ENCODE measurements around the gene TLK2. TPM values are rescaled to one million over a fixed set of nuclear protein-coding genes. Genes with fewer than 3 reads are reported as not detected.
"Not testable (repeated sequence)": the region's sequence is repeated elsewhere in the genome, so short reads cannot be mapped to it uniquely, and the experiment has no call there.

TLK2 gene
- total RNA-seq, 1 experiment from 2014 or later = 56.1 TPM

DNA sequence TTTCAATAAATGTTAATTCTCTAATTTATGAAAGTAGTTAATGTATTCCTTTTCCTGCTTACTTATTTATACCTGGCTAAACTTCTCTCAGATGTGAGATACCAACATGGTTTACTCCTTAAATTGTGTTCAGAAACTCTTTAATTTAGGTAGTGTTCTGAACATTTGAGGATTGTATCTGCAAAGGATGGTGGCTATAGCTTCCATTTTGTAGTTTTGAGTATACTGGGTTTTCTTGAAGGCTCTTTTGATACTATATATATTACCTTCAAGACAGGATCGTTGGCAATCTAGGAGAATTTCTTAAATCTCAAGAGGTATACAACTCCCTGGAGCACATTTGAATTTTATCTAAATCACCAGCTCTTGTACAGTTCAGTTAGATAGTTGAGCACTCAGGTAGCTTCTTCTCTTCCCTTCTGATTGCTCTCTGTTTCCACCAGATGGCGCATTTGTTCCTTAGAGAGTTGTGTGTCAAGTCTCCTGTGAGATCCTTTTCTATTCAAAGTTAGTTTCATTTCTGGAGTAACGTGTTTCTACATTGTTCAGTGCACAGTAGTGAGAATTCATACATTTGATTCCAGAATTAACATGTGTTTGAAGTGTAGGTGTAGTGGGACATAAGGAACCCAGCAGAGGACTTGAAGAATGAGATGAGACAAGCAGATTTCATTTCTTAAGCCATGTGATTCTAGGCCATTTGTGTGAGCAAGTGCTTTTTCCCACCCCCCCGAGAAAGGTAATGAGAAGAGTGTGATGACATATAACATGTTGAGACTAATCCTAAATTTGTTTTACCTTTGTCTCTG, 74.4 kb downstream of the TLK2 start:
- Mint-ChIP-seq H3K36me3 (ENCODE audit: insufficient read depth, unreplicated experiment) (peaks cover 36% of the 10 kb centered on the region), H3K4me3 (ENCODE audit: unreplicated experiment) (peak overlapping the region; percentile 80), H3K27ac (ENCODE audit: low read depth, unreplicated experiment) (peak overlapping the region; percentile 94)
- H3K9me3 Mint-ChIP-seq (ENCODE audit: unreplicated experiment); H3K27me3 Mint-ChIP-seq (ENCODE audit: insufficient read depth, unreplicated experiment); BruUV-seq (replicated peaks); H3K4me1 Mint-ChIP-seq (ENCODE audit: insufficient read depth, unreplicated experiment): not testable (repeated sequence)
- TF ChIP-seq, protein P1, sequence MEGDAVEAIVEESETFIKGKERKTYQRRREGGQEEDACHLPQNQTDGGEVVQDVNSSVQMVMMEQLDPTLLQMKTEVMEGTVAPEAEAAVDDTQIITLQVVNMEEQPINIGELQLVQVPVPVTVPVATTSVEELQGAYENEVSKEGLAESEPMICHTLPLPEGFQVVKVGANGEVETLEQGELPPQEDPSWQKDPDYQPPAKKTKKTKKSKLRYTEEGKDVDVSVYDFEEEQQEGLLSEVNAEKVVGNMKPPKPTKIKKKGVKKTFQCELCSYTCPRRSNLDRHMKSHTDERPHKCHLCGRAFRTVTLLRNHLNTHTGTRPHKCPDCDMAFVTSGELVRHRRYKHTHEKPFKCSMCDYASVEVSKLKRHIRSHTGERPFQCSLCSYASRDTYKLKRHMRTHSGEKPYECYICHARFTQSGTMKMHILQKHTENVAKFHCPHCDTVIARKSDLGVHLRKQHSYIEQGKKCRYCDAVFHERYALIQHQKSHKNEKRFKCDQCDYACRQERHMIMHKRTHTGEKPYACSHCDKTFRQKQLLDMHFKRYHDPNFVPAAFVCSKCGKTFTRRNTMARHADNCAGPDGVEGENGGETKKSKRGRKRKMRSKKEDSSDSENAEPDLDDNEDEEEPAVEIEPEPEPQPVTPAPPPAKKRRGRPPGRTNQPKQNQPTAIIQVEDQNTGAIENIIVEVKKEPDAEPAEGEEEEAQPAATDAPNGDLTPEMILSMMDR (IDR thresholded peaks at IDR 0.05; ENCODE audit: unreplicated experiment) = peak; percentile 41
- DNase-seq (ENCODE audit: unreplicated experiment) = peak; percentile 69
- POLR2A ChIA-PET = interaction anchor here (0.8 to 0.9 kb wide), 2 partner anchors 39 to 119 kb away, joined by 3 to 4 read pairs; no protein-coding TSS in a partner anchor
- intact Hi-C loops (cut with micrococcal nuclease) = loop anchor here (1.0 to 5.0 kb wide), 3 partner anchors 115 to 854 kb away; partner anchors contain the start of gene TANC2
- CTCF ChIA-PET = interaction anchor here (0.6 to 1.0 kb wide), 5 partner anchors 26 to 1169 kb away, joined by 3 to 5 read pairs (median 3); no protein-coding TSS in a partner anchor

DNA sequence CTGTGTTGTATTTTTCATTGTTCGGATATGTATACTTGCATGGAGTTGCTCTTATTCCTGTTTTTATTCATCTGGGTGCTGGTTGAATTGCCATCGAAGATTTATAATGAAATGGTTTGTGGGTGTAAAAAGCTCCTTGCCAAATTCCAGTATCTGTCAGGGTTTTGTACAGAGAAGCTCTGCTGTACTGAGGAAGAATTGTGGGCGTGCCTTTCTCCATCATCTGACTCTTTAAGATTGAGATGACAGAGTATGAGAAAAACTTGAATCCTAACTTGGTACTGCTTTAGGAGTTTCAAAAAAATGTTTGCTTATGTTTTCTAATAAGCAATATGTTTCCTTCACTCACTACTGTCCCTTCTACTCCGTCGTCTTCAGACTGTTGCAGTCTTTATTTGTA, 78.9 kb downstream of the TLK2 start:
- POLR2A ChIA-PET = interaction anchor here (1.6 kb wide), 1 partner anchor 13 kb away, joined by 5 read pairs; no protein-coding TSS in a partner anchor
- intact Hi-C loops (cut with micrococcal nuclease); H3K4me3 Mint-ChIP-seq (ENCODE audit: unreplicated experiment); H3K9me3 Mint-ChIP-seq (ENCODE audit: unreplicated experiment); H3K27me3 Mint-ChIP-seq (ENCODE audit: insufficient read depth, unreplicated experiment); DNase-seq (ENCODE audit: unreplicated experiment); H3K4me1 Mint-ChIP-seq (ENCODE audit: insufficient read depth, unreplicated experiment); H3K27ac Mint-ChIP-seq (ENCODE audit: low read depth, unreplicated experiment); BruUV-seq (replicated peaks); CTCF ChIA-PET: not testable (repeated sequence)
- H3K36me3 Mint-ChIP-seq (ENCODE audit: insufficient read depth, unreplicated experiment) = peaks cover 36% of the 10 kb centered on the region

DNA sequence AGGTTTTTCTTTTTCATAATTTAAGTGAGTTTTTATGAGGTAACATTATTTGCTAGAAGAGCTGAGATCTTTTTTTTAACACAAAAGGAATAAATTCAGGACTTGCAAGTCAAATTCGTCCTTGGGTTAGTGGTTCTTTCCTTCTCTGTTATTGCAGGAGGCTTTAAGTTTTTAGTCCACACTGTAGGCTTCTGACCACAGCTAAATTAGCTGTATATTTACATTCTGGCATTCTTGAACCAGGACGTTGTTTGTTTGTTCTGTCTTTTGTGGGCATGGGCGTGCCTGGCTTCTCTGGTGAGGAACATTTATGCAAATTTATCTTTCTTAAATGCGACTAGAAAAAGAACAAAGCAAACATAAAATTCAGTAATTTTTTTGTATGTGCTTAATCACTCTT, 80.3 kb downstream of the TLK2 start:
- peaks cover 37% of the 10 kb centered on the region for H3K36me3 Mint-ChIP-seq (ENCODE audit: insufficient read depth, unreplicated experiment)
- CTCF ChIA-PET = interaction anchor here (0.5 to 0.6 kb wide), 2 partner anchors 13 to 212 kb away, joined by 3 read pairs; no protein-coding TSS in a partner anchor
- DNase-seq (ENCODE audit: unreplicated experiment); BruUV-seq (replicated peaks); H3K4me1 Mint-ChIP-seq (ENCODE audit: insufficient read depth, unreplicated experiment); H3K27ac Mint-ChIP-seq (ENCODE audit: low read depth, unreplicated experiment); H3K27me3 Mint-ChIP-seq (ENCODE audit: insufficient read depth, unreplicated experiment); H3K4me3 Mint-ChIP-seq (ENCODE audit: unreplicated experiment); H3K9me3 Mint-ChIP-seq (ENCODE audit: unreplicated experiment); intact Hi-C loops (cut with micrococcal nuclease): not testable (repeated sequence)
- POLR2A ChIA-PET = interaction anchor here (0.8 to 1.6 kb wide), 2 partner anchors 8 to 12 kb away, joined by 3 to 5 read pairs; no protein-coding TSS in a partner anchor

DNA sequence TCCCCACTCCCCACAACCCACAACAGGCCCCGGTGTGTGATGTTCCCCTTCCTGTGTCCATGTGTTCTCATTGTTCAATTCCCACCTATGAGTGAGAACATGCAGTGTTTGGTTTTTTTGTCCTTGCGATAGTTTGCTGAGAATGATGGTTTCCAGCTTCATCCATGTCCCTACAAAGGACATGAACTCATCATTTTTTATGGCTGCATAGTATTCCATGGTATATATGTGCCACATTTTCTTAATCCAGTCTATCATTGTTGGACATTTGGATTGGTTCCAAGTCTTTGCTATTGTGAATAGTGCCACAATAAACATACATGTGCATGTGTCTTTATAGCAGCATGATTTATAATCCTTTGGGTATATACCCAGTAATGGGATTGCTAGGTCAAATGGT, 82.3 kb downstream of the TLK2 start:
- H3K27ac Mint-ChIP-seq (ENCODE audit: low read depth, unreplicated experiment); intact Hi-C loops (cut with micrococcal nuclease); POLR2A ChIA-PET; H3K4me1 Mint-ChIP-seq (ENCODE audit: insufficient read depth, unreplicated experiment); H3K9me3 Mint-ChIP-seq (ENCODE audit: unreplicated experiment); BruUV-seq (replicated peaks); DNase-seq (ENCODE audit: unreplicated experiment); H3K4me3 Mint-ChIP-seq (ENCODE audit: unreplicated experiment); H3K27me3 Mint-ChIP-seq (ENCODE audit: insufficient read depth, unreplicated experiment); CTCF ChIA-PET: not testable (repeated sequence)
- peaks cover 48% of the 10 kb centered on the region for H3K36me3 Mint-ChIP-seq (ENCODE audit: insufficient read depth, unreplicated experiment)

DNA sequence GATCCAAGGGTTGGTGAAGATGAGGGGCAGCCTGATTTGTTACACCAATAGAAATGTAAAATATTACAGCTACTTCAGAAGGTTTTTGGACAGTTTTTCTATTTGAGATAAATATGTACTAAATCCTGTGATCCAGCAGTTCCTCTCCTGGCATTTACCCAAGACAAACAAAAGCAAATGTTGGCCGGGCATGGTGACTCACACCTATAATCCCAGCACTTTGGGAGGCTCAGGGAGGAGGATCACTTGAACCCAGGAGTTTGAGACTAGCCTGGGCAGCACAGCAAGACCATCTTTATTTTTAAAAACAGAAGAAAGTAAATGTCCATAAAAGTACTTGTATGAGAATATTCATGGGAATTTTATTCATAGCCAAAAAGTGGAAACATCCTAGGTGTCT, 84.0 kb downstream of the TLK2 start:
- ChIA-PET POLR2A (interaction anchor here (1.3 kb wide), 1 partner anchor 10 kb away, joined by 3 read pairs; no protein-coding TSS in a partner anchor), CTCF (no interaction called here)
- no peaks in the 10 kb centered on the region for H3K9me3 Mint-ChIP-seq (ENCODE audit: unreplicated experiment)
- no peak overlapping the region for H3K27ac Mint-ChIP-seq (ENCODE audit: low read depth, unreplicated experiment)
- intact Hi-C loops (cut with micrococcal nuclease) = no loop called here
- DNase-seq (ENCODE audit: unreplicated experiment) = peak; percentile 82
- TF ChIP-seq, protein P1 (IDR thresholded peaks at IDR 0.05; ENCODE audit: unreplicated experiment) = no peak
- peaks cover 5% of the 10 kb centered on the region for H3K4me1 Mint-ChIP-seq (ENCODE audit: insufficient read depth, unreplicated experiment)
- H3K27me3 Mint-ChIP-seq (ENCODE audit: insufficient read depth, unreplicated experiment) = no peaks in the 10 kb centered on the region
- BruUV-seq (replicated peaks) = no TSS peak
- no peak overlapping the region for H3K4me3 Mint-ChIP-seq (ENCODE audit: unreplicated experiment)
- peaks cover 52% of the 10 kb centered on the region for H3K36me3 Mint-ChIP-seq (ENCODE audit: insufficient read depth, unreplicated experiment)

Measured in MCF 10A (cell line).